HCT116 (cell line): ENCODE results near the gene DOCK11. TPM values are rescaled to one million over a fixed set of nuclear protein-coding genes. Genes with fewer than 3 reads are reported as not detected.
"Not testable (repeated sequence)": the region's sequence is repeated elsewhere in the genome, so short reads cannot be mapped to it uniquely, and the experiment has no call there.

ENCODE experiments used
- ATAC-seq: fragments of 200-7000 bp; cut with Tn5 transposase; 2 replicates; pipeline ENCODE4 v1.9.1; 2020; ENCODE audit warnings: mild to moderate bottlenecking, moderate library complexity
- BruUV-seq: library from RNA; stranded (reverse); fragments of 400-500 nt; replicated peaks from 2 replicates; lab custom pipeline; 2021; lab: Mats Ljungman, UMichigan
- CTCF ChIA-PET: fragments of 300-600 bp; sonication (Branson Sonifier 250); formaldehyde crosslinking; loops from one replicate; lab custom pipeline; 2021; ENCODE audit warnings: antibody characterized with exemption; lab: Charles Lee
- POLR2A ChIA-PET: fragments of 300-600, 350-600 bp; sonication (Branson Sonifier 250); formaldehyde crosslinking; loops from one replicate; lab custom pipeline; 2021; ENCODE audit warnings: antibody characterized with exemption; lab: Charles Lee
- RAD21 ChIA-PET, 2 experiments: fragments of 300-600 bp; sonication (Branson Sonifier 250); formaldehyde crosslinking; loops; one replicate each; lab custom pipeline; 2023; ENCODE audit warnings: low total read pairs in 2 of 2; ENCODE audit not compliant: uncharacterized antibody in 2 of 2, unreplicated experiment in 2 of 2, low non-redundant PET in 1 of 2; lab: Charles Lee
- DNase-seq: peaks from one replicate; pipeline ENCODE4 v3.0.0-alpha.2; 2010; ENCODE audit warnings: low read depth, low spot score
- H2AFZ ChIP-seq: fragments of 200-600 bp; shearing (Covaris generic), sonication (generic); 2 replicates; pipeline ENCODE4 v1.6.1; 2017; ENCODE audit warnings: low read depth, mixed run types, mixed read lengths, antibody characterized with exemption, low read length; ENCODE audit not compliant: poor library complexity, severe bottlenecking
- H3K27ac ChIP-seq: 2 replicates; pipeline ENCODE4 v1.5.1; 2012; ENCODE audit warnings: low read depth, low read length
- H3K27me3 ChIP-seq: fragments of 200-600 bp; sonication (generic); 2 replicates; pipeline ENCODE4 v1.6.1; 2016; ENCODE audit warnings: mixed run types, low read length, mixed read lengths; ENCODE audit not compliant: insufficient read depth
- H3K36me3 ChIP-seq, 2 experiments: fragments of 200-500 bp in 1 of 2; fragments of 200-600 bp in 1 of 2; sonication (Bioruptor generic) in 1 of 2; sonication (generic) in 1 of 2; 2 replicates each; pipeline versions ENCODE4 v1.5.1 to v1.6.1; 2014 to 2016; ENCODE audit warnings: low read length in 2 of 2, inconsistent platforms in 1 of 2, mixed read lengths in 1 of 2, mixed run types in 1 of 2; ENCODE audit not compliant: insufficient read depth in 2 of 2, control insufficient read depth in 1 of 2
- H3K4me1 ChIP-seq, 2 experiments: fragments of 200-600 bp in 1 of 2; sonication (generic) in 1 of 2; 2 replicates each; pipeline versions ENCODE4 v1.5.1 to v1.6.1; 2012 to 2017; ENCODE audit warnings: low read length in 2 of 2, inconsistent platforms in 1 of 2, mild to moderate bottlenecking in 1 of 2, mixed read lengths in 1 of 2, mixed run types in 1 of 2, moderate library complexity in 1 of 2; ENCODE audit not compliant: insufficient read depth in 2 of 2, control insufficient read depth in 1 of 2
- H3K4me2 ChIP-seq: fragments of 200-600 bp; sonication (generic); 2 replicates; pipeline ENCODE4 v1.6.1; 2017; ENCODE audit warnings: mixed run types, low read length, mixed read lengths
- H3K4me3 ChIP-seq, 2 experiments: fragments of 200-600 bp in 1 of 2; sonication (generic) in 1 of 2; replicated peaks in 1 of 2; 2 replicates each; pipeline ENCODE4 v1.5.1; 2011 to 2016; ENCODE audit warnings: low read length in 2 of 2, control low read depth in 1 of 2, low read depth in 1 of 2, mild to moderate bottlenecking in 1 of 2, mixed read lengths in 1 of 2, mixed run types in 1 of 2
- H3K79me2 ChIP-seq: fragments of 200-600 bp; sonication (generic); 2 replicates; pipeline ENCODE4 v1.6.1; 2017; ENCODE audit warnings: mild to moderate bottlenecking, mixed run types, low read length, moderate library complexity, mixed read lengths; ENCODE audit not compliant: insufficient read depth
- H3K9ac ChIP-seq: fragments of 200-600 bp; sonication (generic); 2 replicates; pipeline ENCODE4 v1.6.1; 2016; ENCODE audit warnings: low read length, mixed read lengths
- H3K9me2 ChIP-seq: fragments of 200-600 bp; sonication (generic), shearing (Covaris generic); 2 replicates; pipeline ENCODE4 v1.6.1; 2017; ENCODE audit warnings: mixed run types, mild to moderate bottlenecking, moderate library complexity; ENCODE audit not compliant: insufficient read depth
- H3K9me3 ChIP-seq, 2 experiments: fragments of 200-500 bp in 1 of 2; fragments of 200-600 bp in 1 of 2; sonication (Bioruptor generic) in 1 of 2; sonication (generic) in 1 of 2; 2 replicates each; pipeline ENCODE4 v1.6.1; 2014 to 2017; ENCODE audit warnings: low read length in 2 of 2, mixed read lengths in 2 of 2, inconsistent platforms in 1 of 2, low read depth in 1 of 2, mild to moderate bottlenecking in 1 of 2, mixed run types in 1 of 2, moderate library complexity in 1 of 2; ENCODE audit not compliant: control insufficient read depth in 1 of 2, insufficient read depth in 1 of 2
- H4K20me1 ChIP-seq: fragments of 200-600 bp; sonication (generic), shearing (Covaris generic); 2 replicates; pipeline ENCODE4 v1.6.1; 2017; ENCODE audit warnings: mixed run types, mild to moderate bottlenecking, moderate library complexity; ENCODE audit not compliant: insufficient read depth
- CBX3 ChIP-seq: IDR thresholded peaks from 2 replicates; pipeline ENCODE4 v1.6.1; 2012; ENCODE audit warnings: low read depth
- ELF1 ChIP-seq: IDR thresholded peaks from 2 replicates; pipeline ENCODE4 v1.6.1; 2012; ENCODE audit warnings: low read depth, borderline replicate concordance
- FOSL1 ChIP-seq: IDR thresholded peaks from 2 replicates; pipeline ENCODE4 v1.6.1; 2012; ENCODE audit warnings: low read depth
- SIN3A ChIP-seq: IDR thresholded peaks from 2 replicates; pipeline ENCODE4 v1.6.1; 2012; ENCODE audit warnings: low read depth
- SP1 ChIP-seq: IDR thresholded peaks from 2 replicates; pipeline ENCODE4 v1.6.1; 2012; ENCODE audit warnings: low read depth
- TCF7L2 ChIP-seq: IDR thresholded peaks from 2 replicates; pipeline ENCODE4 v1.7.0; 2011; ENCODE audit warnings: borderline replicate concordance, inconsistent platforms; ENCODE audit not compliant: insufficient read depth, insufficient read length; ENCODE audit errors: extremely low read depth
- YY1 ChIP-seq: IDR thresholded peaks from 2 replicates; pipeline ENCODE4 v1.6.1; 2011; ENCODE audit warnings: low read length, low read depth, moderate library complexity, mild to moderate bottlenecking; ENCODE audit not compliant: insufficient replicate concordance; ENCODE audit errors: extremely low read depth
- intact Hi-C: fragments of 100-400 bp; cut with micrococcal nuclease; formaldehyde crosslinking; loops from 2 replicates; pipeline ENCODE4 v1.10.0; 2022
- total RNA-seq: library from RNA; stranded (reverse); gene quantifications from one replicate; pipeline ENCODE4 v1.2.1, GENCODE V29; 2021; ENCODE audit not compliant: unreplicated experiment
- TF ChIP-seq, protein P1 (sequence below): IDR thresholded peaks from 2 replicates; pipeline ENCODE4 v1.6.1; 2012; ENCODE audit warnings: low read depth
- TF ChIP-seq, protein P2 (sequence below): IDR thresholded peaks from 2 replicates; pipeline ENCODE4 v1.6.1; 2012

DOCK11 gene
- total RNA-seq, 1 experiment from 2014 or later, result 0.59 TPM

DNA sequence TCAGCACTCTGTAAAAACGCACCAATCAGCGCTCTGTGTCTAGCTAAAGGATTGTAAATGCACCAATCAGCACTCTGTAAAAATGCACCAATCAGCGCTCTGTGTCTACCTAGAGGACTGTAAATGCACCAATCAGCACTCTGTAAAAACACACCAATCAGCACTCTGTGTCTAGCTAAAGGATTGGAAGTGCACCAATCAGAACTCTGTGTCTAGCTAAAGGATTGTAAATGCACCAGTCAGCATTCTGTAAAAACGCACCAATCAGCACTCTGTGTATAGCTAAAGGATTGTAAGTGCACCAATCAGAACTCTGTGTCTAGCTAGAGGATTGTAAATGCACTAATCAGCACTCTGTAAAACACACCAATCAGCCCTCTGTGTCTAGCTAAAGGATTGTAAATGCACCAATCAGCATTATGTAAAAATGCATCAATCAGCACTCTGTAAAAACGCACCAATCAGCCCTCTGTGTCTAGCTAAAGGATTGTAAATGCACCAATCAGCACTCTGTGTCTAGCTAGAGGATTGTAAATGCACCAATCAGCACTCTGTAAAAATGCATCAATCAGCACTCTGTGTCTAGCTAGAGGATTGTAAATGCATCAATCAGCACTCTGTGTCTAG lies 24.8 kb upstream of the DOCK11 start:
- H3K9me2 ChIP-seq, H3K9ac ChIP-seq, H4K20me1 ChIP-seq, ATAC-seq, DNase-seq, H3K4me1 ChIP-seq, intact Hi-C loops, POLR2A ChIA-PET, H3K4me2 ChIP-seq, BruUV-seq, CTCF ChIA-PET, H3K9me3 ChIP-seq, H3K4me3 ChIP-seq, H3K36me3 ChIP-seq, H3K79me2 ChIP-seq, H2AFZ ChIP-seq, H3K27me3 ChIP-seq, H3K27ac ChIP-seq: not testable (repeated sequence)
- TF ChIP-seq SP1, result peak; percentile 16; the same call in 1 of the 2 replicates
- RAD21 ChIA-PET, result interaction anchor here in 1 of 2 experiments (1.0 kb wide), 1 partner anchor 11 kb away, joined by 3 read pairs; no protein-coding TSS in a partner anchor

DNA sequence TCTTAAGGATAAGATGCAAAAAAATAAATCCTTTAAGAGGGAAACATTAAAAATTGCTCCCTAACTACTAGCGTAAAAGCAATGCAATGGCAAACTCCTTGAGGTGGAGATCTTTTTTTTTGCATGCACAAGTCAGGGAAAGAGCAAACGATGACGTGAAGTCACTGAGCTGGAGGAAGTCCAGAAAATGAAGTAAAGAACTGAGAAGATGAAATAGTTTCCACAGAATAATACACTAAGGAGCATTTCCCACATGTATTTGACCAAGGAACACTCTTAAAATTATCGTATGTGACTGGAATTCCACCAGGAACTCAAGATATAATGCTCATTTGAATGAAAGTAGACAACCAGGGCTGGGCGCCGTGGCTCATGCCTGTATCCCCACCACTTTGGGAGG lies 21.0 kb upstream of the DOCK11 start:
- no peaks in the 10 kb centered on the region for H4K20me1 ChIP-seq
- RAD21 ChIA-PET, result no interaction called here
- no peaks in the 10 kb centered on the region for H3K36me3 ChIP-seq
- BruUV-seq, result no TSS peak
- CTCF ChIA-PET, result interaction anchor here (1.3 kb wide), 1 partner anchor 15 kb away, joined by 4 read pairs; no protein-coding TSS in a partner anchor
- H3K27me3 ChIP-seq, result no peaks in the 10 kb centered on the region
- intact Hi-C loops, result no loop called here
- POLR2A ChIA-PET, result no interaction called here
- no peaks in the 10 kb centered on the region for H3K79me2 ChIP-seq
- H3K9ac ChIP-seq, result no peak overlapping the region
- peaks cover 0 to 6% of the 10 kb centered on the region in 2 experiments; a peak in 1 of 4 replicates for H3K4me1 ChIP-seq
- H3K4me3 ChIP-seq, result no peak overlapping the region
- H2AFZ ChIP-seq, result no peak overlapping the region
- no peak overlapping the region for H3K4me2 ChIP-seq
- ATAC-seq, result no peak
- no peak for TF ChIP-seq TCF7L2
- TF ChIP-seq CBX3, result no peak
- TF ChIP-seq FOSL1, result no peak
- no peak for TF ChIP-seq SIN3A
- TF ChIP-seq, protein P1, sequence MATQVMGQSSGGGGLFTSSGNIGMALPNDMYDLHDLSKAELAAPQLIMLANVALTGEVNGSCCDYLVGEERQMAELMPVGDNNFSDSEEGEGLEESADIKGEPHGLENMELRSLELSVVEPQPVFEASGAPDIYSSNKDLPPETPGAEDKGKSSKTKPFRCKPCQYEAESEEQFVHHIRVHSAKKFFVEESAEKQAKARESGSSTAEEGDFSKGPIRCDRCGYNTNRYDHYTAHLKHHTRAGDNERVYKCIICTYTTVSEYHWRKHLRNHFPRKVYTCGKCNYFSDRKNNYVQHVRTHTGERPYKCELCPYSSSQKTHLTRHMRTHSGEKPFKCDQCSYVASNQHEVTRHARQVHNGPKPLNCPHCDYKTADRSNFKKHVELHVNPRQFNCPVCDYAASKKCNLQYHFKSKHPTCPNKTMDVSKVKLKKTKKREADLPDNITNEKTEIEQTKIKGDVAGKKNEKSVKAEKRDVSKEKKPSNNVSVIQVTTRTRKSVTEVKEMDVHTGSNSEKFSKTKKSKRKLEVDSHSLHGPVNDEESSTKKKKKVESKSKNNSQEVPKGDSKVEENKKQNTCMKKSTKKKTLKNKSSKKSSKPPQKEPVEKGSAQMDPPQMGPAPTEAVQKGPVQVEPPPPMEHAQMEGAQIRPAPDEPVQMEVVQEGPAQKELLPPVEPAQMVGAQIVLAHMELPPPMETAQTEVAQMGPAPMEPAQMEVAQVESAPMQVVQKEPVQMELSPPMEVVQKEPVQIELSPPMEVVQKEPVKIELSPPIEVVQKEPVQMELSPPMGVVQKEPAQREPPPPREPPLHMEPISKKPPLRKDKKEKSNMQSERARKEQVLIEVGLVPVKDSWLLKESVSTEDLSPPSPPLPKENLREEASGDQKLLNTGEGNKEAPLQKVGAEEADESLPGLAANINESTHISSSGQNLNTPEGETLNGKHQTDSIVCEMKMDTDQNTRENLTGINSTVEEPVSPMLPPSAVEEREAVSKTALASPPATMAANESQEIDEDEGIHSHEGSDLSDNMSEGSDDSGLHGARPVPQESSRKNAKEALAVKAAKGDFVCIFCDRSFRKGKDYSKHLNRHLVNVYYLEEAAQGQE, result no peak
- no peak for TF ChIP-seq YY1
- no peak for TF ChIP-seq ELF1
- TF ChIP-seq, protein P2, sequence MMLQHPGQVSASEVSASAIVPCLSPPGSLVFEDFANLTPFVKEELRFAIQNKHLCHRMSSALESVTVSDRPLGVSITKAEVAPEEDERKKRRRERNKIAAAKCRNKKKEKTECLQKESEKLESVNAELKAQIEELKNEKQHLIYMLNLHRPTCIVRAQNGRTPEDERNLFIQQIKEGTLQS, result no peak
- no peak for TF ChIP-seq SP1
- no peaks in the 10 kb centered on the region for H3K9me2 ChIP-seq
- no peak for DNase-seq
- H3K9me3 ChIP-seq, result no peaks in the 10 kb centered on the region
- H3K27ac ChIP-seq, result no peak overlapping the region
